SK-N-SH treated with all-trans-retinoic acid at 6 μM for 48 hours (cell line): ENCODE measurements around the gene LBH.

ENCODE experiments used
- TCF4 ChIP-seq: fragments of 250-450 bp; sonication (Bioruptor Pico); IDR thresholded peaks from 2 replicates; pipeline ENCODE4 v1.8.0; 2021; ENCODE audit warnings: mild to moderate bottlenecking, moderate library complexity, borderline replicate concordance
- TOX ChIP-seq: fragments of 250-450 bp; sonication (Bioruptor Pico); IDR thresholded peaks from 2 replicates; pipeline ENCODE4 v1.8.0; 2021; ENCODE audit warnings: mild to moderate bottlenecking, moderate library complexity, borderline replicate concordance
- ZNF70 ChIP-seq: fragments of 450-650 bp; formaldehyde crosslinking; IDR thresholded peaks from 2 replicates; pipeline ENCODE4 v1.5.0; 2020; ENCODE audit warnings: mild to moderate bottlenecking, moderate library complexity

- TF ChIP-seq ZNF70 (CRISPR knock-in tag) (no peak), TOX (CRISPR knock-in tag) (no peak), TCF4 (CRISPR knock-in tag) (no peak)
Measured at GRCh38 chr2:30218338-30218713, 13.0 kb upstream of the LBH start.
